Prostate gland (tissue), 2 donors: Measurements from ENCODE around the gene MAP4K4.

ENCODE experiments used
- POLR2A ChIP-seq: fragments of 450-650 bp; IDR thresholded peaks from one replicate; pipeline ENCODE4 v1.6.1; 2016; ENCODE audit warnings: antibody characterized with exemption, mild to moderate bottlenecking
- POLR2AphosphoS5 ChIP-seq: sonication (generic); formaldehyde crosslinking; IDR thresholded peaks from one replicate; pipeline ENCODE4 v1.6.1; 2017; ENCODE audit warnings: antibody characterized with exemption
- TF ChIP-seq, protein P1 (sequence below), 4 experiments: fragments of 200-600 bp in 2 of 4; fragments of 450-650 bp in 2 of 4; sonication (generic) in 2 of 4; IDR thresholded peaks; 1 replicate in 3 of 4; 2 replicates in 1 of 4; pipeline ENCODE4 v1.5.1; 2016 to 2019; ENCODE audit warnings: antibody characterized with exemption in 4 of 4, mild to moderate bottlenecking in 2 of 4, moderate library complexity in 2 of 4

DNA sequence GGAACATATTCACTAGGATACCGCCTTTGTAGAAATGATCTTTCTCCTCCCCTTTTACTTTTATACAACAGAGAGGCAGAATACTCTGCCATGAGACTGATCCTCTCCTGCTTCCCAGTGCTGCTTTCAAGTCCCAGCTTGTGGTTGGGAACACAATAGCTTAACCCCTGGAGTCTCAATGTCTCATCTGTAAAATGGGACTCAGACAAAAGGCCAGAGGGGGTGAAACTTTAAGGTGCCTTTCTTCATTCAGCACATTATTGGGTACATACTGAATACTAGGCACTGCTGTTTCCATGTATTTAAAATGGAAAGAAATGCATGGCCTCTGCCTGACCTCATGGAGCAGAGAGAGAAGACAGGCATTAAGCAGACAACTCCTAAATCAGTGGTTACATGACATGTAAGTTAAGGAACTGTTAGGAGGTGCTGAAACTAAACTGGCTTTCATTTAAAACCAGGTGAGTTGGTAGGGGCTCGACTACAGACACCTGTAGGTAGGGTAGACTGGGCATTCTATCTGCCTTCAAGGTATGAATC, 53.8 kb downstream of the MAP4K4 start:
- TF ChIP-seq, protein P1, sequence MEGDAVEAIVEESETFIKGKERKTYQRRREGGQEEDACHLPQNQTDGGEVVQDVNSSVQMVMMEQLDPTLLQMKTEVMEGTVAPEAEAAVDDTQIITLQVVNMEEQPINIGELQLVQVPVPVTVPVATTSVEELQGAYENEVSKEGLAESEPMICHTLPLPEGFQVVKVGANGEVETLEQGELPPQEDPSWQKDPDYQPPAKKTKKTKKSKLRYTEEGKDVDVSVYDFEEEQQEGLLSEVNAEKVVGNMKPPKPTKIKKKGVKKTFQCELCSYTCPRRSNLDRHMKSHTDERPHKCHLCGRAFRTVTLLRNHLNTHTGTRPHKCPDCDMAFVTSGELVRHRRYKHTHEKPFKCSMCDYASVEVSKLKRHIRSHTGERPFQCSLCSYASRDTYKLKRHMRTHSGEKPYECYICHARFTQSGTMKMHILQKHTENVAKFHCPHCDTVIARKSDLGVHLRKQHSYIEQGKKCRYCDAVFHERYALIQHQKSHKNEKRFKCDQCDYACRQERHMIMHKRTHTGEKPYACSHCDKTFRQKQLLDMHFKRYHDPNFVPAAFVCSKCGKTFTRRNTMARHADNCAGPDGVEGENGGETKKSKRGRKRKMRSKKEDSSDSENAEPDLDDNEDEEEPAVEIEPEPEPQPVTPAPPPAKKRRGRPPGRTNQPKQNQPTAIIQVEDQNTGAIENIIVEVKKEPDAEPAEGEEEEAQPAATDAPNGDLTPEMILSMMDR (IDR thresholded peaks at IDR 0.05), result no peak
- no peak for TF ChIP-seq POLR2A
- no peak for TF ChIP-seq POLR2AphosphoS5
